HG02642 (cell line): ENCODE measurements around the gene SLMAP.

ENCODE experiments used
- ATAC-seq: cut with Tn5 transposase; IDR thresholded peaks from one replicate; pipeline ENCODE4 v1.9.1; 2021; ENCODE audit warnings: mild to moderate bottlenecking; ENCODE audit not compliant: unreplicated experiment, poor library complexity

The SLMAP gene, protein sequence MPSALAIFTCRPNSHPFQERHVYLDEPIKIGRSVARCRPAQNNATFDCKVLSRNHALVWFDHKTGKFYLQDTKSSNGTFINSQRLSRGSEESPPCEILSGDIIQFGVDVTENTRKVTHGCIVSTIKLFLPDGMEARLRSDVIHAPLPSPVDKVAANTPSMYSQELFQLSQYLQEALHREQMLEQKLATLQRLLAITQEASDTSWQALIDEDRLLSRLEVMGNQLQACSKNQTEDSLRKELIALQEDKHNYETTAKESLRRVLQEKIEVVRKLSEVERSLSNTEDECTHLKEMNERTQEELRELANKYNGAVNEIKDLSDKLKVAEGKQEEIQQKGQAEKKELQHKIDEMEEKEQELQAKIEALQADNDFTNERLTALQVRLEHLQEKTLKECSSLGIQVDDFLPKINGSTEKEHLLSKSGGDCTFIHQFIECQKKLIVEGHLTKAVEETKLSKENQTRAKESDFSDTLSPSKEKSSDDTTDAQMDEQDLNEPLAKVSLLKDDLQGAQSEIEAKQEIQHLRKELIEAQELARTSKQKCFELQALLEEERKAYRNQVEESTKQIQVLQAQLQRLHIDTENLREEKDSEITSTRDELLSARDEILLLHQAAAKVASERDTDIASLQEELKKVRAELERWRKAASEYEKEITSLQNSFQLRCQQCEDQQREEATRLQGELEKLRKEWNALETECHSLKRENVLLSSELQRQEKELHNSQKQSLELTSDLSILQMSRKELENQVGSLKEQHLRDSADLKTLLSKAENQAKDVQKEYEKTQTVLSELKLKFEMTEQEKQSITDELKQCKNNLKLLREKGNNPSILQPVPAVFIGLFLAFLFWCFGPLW

DNA sequence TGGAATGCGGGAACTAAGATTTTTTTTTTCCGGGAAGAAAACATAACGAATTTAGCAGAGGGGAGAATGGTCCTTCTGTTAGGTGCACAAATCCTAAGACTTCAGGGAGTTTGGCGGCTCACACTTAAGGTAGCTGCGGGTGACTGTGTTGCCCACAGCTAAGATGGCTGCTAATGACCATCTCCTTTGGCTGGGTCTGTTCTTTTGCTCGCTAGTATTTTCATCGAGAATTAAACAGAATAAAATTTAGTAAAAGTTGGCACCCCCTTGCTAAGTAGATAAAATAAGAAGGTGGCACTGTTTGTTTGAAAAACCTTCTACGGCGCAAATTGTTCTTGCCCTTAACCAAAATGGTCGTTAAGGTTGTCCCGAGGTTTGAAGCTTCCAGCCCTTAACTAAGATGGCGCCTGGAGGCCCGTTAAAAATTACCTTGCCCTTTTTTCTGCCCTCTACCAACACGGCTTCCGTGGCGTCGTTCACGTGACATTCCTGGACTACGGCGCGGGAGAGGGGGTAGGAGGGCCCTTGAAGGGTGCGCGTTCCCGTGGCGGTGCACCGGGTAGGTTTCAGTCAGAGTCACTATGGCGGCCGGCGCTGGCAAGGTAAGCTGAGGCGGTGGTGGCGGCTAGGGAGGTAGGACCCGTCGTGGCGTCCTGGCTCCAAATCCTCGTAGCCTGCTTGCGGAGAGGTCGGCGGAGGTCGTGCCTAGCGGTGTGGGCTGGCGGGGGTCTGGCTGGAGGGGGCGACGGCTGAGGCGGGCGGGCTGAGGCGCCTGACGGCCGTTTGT, at the start of gene SLMAP:
Gene SLMAP, plus strand, starts transcription at position 569 of the 787 bp plus-strand sequence. CDS start 1,343 bp downstream, outside the sequence.
- ATAC-seq: peak; percentile 94

DNA sequence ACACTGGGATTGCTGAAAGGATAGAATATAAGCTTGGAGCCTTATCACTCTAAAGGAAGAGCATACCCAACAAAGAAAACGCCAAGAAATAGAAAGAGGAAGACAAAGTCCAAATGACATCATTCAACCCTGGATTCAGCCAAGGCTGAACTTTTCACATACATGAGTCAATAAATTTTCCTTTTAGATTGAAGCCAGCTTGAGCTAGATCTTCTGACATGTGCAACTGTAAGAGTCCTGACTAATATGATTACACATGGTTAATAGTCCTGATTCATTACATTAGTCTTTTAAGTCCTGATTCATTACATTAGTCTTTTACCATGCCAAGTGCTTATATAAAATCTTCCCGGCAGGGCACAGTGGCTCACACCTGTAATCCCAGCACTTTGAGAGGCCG, 49.6 kb upstream of the SLMAP start:
- ATAC-seq: no peak

DNA sequence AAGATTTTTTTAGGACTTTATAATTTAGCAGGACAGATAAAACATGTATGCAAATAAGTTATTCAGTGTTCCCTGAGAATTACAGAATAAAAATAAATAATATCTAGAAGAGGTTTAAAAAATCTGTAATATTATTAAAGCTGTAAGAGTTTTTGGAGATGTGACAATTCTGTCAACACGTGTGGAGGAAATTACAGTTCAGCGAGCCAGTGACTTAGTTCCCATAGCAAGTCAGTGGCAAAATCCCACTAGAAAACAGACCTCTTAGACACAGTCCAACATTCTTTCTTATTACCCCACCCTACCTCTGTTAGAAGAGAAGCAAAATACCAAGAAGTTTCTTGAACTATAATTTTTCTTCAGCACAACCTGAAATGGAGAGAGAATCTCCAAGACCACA, 47.1 kb upstream of the SLMAP start:
- ATAC-seq: no peak

DNA sequence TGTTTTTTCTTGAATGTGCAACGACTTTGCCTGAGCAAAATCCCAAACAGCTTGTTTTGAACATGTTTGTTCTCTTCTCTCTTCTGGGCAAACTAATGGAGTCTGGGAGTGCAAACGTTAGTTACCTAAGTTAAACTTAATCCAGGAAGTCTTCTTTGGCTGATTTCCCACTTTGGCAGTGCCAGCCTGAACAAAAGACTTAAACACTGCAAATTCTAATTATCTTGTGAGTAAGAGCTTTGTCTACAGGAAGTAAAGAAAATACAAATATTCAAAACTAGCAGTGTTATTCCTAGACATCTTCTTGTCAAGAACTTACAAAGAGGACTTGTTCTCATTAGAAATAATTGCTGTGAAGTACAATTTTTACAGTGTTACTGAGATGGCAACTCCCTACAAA, 46.5 kb upstream of the SLMAP start:
- no peak for ATAC-seq

DNA sequence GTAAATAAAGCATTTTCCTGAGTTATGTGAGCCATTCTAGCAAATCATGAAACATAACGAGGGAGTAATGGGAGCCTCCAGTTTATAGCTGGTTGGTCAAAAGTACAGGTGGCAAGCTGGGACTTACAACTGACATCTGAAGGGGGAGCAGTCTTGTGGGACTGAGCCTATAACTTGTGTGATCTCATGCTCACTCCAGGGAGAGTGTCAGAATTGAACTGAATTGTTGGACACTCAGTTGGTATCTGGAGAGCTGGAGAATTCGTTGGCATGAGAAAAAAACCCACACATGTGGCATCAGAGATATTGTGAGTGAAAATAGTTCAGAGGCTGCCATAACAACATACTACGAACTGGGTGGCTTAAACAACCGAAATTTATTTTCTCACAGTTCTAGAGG, 40.4 kb upstream of the SLMAP start:
- ATAC-seq: no peak

DNA sequence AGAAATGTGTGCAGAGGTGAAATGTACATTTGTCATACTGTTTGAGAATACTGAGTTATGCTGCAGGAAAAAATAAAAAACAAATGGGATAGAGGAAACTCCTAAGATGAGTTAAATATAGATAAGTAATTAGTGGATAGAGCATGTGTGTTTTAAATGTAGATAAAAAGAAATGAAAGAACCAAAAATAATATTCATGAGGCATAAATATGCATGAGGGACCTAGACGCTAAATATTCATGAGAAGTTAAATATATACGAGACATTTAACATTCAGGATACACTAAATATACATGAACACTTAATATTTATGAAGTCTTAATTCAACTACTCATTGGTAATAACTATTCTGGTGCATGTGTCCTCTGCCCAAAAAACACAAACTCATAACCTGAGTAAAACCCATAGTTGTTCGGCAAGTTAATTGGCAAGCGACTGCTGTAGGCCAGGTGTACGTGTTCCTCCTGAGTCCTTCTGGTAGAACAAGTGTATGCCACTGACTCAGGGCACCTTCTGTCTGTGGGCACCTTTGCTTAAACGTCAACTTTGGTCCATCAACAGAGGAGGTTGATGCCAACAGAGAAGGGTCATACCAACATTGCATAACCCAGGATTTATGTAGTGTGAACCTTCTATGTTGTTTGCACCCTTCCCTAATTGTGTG, 38.8 kb upstream of the SLMAP start:
- ATAC-seq: no peak

DNA sequence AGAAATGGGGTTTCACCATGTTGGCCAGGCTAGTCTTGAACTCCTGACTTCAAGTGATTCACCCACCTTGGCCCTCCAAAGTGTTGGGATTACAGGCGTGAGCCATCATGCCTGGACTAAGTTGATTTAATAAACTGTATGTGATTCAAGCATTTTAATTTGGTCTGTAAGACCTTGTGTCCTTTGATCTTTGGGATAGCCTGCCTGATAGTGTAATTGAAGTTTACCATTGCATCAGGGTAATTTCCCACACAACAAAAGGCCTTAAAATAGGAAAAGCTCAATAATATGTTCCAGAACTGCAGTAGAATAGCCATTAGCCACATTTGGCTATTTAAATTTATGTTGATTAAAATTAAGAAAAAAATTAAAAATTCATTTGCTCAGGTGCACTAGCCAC, 38.0 kb upstream of the SLMAP start:
- no peak for ATAC-seq

DNA sequence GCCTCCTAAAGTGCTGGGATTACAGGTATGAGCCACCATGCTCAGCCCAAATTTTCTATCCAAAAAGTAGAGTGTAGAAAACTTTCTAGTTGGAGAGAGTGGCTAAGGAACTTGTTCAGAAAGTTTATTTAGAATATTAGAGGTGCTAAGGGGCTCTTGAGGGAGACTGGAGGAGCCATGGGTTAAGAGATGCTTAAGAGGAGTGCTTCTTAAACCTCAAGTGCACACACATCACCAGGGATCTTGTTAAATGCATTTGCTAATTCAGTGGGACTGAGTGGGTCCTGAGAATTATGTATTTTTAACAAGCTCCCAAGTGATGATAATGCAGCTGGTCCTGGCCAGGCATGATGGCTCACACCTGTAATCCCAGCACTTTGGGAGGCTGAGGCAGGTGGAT, 29.7 kb upstream of the SLMAP start:
- no peak for ATAC-seq

DNA sequence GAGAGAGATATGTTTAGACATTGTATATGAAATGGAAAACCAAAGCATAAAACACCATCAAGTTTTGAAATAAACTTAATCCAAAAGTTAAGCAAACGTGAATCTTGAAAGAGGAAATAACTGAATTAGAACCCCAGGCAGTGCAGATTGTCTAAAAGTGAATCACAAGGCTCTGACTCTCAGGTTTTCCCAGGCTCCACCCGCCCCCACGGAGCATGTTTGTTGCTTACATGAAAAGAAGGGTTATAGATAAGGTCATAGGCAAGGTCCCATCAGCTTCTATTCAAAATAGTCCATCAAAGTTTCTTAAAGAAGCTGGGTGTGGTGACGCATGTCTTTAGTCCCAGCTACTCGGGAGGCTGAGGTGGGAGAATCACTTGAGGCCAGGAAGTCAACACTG, 29.0 kb upstream of the SLMAP start:
- no peak for ATAC-seq

DNA sequence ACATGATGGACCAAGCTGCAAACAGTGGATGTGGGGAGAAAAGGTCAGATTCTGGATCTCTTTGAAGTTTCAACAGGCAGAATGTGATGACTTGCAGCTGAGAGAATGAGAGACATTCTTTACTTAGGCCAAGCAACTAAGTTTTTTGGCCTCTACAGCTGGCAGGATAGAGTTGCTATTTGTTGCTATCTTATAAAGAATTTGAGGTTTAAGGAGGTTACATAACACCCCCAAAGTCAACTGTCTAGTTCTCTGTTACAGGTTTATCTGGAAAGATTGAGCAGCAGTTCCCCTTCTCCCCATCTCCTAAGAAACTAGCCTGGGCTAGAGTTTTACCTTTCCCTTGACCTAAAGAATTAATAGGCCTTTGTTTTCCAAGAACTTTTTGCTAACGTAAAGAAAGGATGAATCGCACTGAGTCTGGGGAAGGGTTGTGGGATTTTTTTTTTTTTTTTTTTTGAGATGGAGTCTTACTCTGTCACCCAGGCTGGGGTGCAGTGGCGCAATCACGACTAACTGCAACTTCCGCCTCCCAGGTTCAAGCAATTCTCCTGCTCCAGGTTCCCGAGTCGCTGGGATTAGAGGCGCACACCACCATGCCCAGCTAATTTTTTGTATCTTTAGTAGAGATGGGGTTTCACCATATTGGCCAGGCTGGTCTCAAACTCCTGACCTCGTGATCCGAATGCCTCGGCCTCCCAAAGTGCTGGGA, 26.6 kb upstream of the SLMAP start:
- ATAC-seq: no peak

DNA sequence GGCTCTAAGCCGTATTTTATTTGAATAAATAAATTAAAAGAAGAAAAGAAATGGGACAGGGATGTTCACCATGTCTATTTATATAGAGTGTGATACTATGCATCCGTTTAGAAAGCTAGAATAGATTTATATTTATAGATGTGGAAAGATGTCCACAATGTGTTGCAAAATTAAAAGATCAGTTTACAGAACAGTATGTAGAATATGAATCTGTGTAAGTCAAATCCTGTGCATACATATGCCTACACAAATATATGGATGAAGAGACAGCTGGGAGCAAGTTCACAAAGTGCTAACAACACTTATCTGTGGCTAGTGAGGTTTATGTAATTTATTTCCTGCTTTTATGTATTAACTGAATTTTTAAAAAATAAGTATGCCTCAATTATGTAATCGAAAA, 25.4 kb upstream of the SLMAP start:
- no peak for ATAC-seq

DNA sequence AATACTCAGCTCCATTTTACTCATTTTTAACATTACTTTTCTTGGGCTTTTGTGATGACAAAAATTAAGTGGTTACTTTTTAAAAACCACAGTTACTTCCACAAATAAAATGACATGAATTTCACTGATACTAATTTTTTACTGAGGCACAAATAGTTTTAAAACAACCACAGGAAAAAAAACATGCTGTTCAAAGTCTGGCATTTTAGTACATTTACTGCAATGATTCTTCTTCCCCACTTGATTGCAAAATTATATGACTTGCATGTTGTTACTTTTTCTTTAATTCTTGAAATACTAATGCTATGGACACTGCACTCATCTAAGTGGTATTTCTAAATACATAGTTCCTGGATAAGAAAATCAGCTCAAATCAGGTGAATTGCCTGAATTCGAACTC, 24.8 kb upstream of the SLMAP start:
- no peak for ATAC-seq

DNA sequence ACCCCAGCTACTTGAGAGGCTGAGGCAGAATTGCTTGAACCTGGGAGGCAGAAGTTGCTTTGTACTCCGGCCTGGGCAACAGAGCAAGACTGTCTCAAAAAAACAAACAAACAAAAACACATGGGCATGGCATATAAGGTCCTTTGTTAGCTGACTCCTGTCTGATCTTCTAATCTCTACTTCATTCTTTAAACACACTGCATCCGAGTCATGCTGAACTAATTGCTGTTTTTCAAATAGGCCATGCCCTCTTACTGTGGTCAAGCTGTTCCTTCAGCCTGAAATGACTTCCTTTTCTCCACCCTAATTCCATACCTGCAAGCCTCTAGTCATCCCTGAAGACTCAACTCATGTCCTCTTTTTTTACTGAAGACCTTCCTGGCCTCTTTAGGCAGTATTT, 22.3 kb upstream of the SLMAP start:
- ATAC-seq: no peak

DNA sequence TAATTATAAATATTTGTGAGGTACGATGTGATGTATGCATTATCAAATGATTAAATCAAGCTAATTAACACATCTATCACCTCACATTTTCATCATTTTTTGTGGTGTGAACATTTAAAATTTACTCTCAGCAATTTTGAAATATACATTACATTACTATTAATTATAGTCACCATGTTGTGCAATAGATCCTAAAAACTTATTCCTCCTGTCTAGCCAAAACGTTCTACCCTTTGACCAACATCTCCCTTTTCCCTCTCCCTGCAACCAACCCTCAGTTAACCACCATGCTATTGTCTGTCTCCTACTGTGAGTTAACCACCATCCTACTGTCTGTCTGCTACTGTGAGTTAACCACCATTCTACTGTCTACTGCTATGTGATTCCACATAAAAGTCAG, 20.7 kb upstream of the SLMAP start:
- ATAC-seq: no peak

DNA sequence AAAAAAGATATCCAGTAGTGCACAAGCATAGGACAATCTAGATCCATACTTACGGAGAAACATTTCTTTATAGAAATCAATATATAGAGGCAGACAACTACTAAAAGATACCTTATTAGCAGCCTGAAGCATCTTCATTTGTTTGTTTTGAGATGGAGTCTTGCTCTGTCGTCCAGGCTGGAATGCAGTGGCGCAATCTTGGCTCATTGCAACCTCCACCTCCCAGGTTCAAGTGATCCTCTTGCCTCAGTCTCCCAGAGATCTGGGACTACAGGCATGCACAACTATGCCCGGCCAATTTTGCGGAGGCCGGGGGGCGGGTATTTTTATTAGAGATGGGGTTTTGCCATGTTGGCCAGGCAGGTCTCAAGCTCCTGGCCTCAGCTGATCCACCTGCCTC, 18.3 kb upstream of the SLMAP start:
- no peak for ATAC-seq

DNA sequence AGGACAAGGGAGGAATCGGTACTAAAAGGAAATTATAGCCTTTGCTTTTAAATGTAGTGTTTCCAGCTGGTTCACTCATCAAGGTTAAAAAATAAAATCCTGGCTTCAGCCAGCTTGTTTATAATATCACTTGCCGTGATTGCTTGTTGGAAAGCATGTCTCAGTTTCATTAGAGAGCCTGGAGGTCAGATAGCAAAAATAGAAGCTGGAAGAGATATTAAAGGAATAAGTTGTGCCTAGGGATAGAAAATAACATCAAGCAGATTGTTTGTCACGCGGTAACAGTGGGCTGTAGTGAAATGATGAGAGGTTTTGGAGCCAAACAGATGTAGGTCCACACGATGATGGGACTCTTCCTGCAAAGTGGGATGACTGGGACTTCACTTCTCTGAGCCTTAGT, 17.7 kb upstream of the SLMAP start:
- ATAC-seq: no peak

DNA sequence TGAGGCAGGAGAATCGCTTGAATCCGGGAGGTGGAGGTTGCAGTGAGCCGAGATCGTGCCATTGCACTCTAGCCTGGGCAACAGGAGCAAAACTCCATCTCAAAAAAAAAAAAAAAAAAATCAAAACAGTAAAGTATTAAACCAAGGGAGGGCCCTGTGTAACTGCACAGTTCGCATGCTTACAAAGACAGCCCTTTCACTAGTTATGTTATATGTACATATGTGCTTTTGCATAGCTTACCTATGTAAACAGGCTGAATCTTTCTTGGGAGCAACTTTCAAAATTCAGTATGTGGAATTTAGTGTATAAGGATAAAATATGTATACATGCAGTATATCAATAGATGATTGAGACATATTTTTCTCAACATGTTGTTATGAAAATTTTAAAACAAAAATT, 16.1 kb upstream of the SLMAP start:
- ATAC-seq: no peak

DNA sequence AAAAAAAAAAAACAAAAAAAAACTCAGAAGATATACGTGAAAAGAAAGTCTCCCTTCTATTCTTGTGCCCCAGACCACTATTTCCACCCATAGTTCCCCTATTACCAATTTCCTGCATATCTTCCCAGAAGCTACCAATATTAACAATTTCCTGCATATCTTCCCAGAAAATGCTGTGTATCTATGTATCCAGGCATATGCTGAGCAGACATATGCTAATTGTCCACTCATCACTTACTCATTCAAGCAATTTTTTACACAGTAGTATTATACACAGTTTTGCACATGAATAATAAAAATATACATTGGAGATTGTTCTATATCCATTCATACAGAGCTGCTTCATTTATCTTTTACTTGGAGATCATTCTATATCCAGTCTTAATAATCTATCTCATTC, 12.6 kb upstream of the SLMAP start:
- no peak for ATAC-seq

DNA sequence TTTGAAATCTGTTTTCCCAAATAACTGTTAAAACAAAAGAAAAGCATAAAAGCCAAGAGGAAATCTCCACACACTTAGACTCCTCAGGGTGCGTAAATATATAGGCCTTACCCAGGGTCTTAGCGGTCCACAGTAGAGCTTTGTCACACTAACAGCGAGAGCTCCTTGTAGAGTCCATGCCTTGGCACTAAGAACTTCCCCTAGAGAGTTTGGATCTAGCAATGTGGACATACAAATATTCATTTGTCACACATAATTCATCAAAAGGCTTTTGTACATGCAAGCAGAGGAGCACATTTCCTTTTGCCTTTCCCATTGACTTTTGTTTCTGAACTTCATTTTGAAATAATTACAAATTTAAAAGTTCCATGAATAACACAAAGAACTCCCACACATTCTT, 11.0 kb upstream of the SLMAP start:
- ATAC-seq: no peak
